Kidney glomerular epithelial cell (primary cell): ENCODE data around the gene WDFY4.

Experiments used
- DNase-seq: peaks from one replicate; lab custom pipeline; 2025; lab: John Stamatoyannopoulos, UW

Gene WDFY4

GRCh38 chr10:48745662-48746245 is 61.1 kb downstream of the WDFY4 start:
- DNase-seq = no peak

GRCh38 chr10:48748573-48748972 is 63.9 kb downstream of the WDFY4 start:
- DNase-seq = no peak

GRCh38 chr10:48749254-48749787 is 64.6 kb downstream of the WDFY4 start:
- no peak for DNase-seq

- no peak for DNase-seq
Observed at GRCh38 chr10:48750019-48750418, 65.3 kb downstream of the WDFY4 start.

- no peak for DNase-seq
Observed at GRCh38 chr10:48750991-48751390, 66.3 kb downstream of the WDFY4 start.

- DNase-seq = no peak
Observed at GRCh38 chr10:48751730-48752129, 67.1 kb downstream of the WDFY4 start.

GRCh38 chr10:48758411-48758810 is 73.7 kb downstream of the WDFY4 start:
- DNase-seq = no peak

GRCh38 chr10:48759113-48759901 is 74.6 kb downstream of the WDFY4 start:
- no peak for DNase-seq

- no peak for DNase-seq
Observed at GRCh38 chr10:48760983-48761382, 76.3 kb downstream of the WDFY4 start.

GRCh38 chr10:48762064-48763042 is 77.7 kb downstream of the WDFY4 start:
- DNase-seq = no peak

GRCh38 chr10:48763403-48763965 is 78.8 kb downstream of the WDFY4 start:
- no peak for DNase-seq

- no peak for DNase-seq
Observed at GRCh38 chr10:48764486-48764885, 79.8 kb downstream of the WDFY4 start.

GRCh38 chr10:48765039-48765438 is 80.4 kb downstream of the WDFY4 start:
- DNase-seq = no peak

- no peak for DNase-seq
Observed at GRCh38 chr10:48765527-48765926, 80.9 kb downstream of the WDFY4 start.

GRCh38 chr10:48767373-48768143 is 82.9 kb downstream of the WDFY4 start:
- DNase-seq = no peak

GRCh38 chr10:48768144-48768766 is 83.6 kb downstream of the WDFY4 start:
- DNase-seq = no peak

GRCh38 chr10:48768926-48769325 is 84.3 kb downstream of the WDFY4 start:
- DNase-seq = no peak

GRCh38 chr10:48769706-48770435 is 85.2 kb downstream of the WDFY4 start:
- DNase-seq = no peak

- no peak for DNase-seq
Observed at GRCh38 chr10:48770561-48771089, 86.0 kb downstream of the WDFY4 start.

- no peak for DNase-seq
Observed at GRCh38 chr10:48771234-48771633, 86.6 kb downstream of the WDFY4 start.
